GM21717 (cell line): ENCODE data around the gene ZNF311.

ENCODE experiments used
- ATAC-seq: cut with Tn5 transposase; IDR thresholded peaks from one replicate; pipeline ENCODE4 v1.9.1; 2021; ENCODE audit warnings: mild to moderate bottlenecking, moderate library complexity; ENCODE audit not compliant: unreplicated experiment

The ZNF311 gene

DNA sequence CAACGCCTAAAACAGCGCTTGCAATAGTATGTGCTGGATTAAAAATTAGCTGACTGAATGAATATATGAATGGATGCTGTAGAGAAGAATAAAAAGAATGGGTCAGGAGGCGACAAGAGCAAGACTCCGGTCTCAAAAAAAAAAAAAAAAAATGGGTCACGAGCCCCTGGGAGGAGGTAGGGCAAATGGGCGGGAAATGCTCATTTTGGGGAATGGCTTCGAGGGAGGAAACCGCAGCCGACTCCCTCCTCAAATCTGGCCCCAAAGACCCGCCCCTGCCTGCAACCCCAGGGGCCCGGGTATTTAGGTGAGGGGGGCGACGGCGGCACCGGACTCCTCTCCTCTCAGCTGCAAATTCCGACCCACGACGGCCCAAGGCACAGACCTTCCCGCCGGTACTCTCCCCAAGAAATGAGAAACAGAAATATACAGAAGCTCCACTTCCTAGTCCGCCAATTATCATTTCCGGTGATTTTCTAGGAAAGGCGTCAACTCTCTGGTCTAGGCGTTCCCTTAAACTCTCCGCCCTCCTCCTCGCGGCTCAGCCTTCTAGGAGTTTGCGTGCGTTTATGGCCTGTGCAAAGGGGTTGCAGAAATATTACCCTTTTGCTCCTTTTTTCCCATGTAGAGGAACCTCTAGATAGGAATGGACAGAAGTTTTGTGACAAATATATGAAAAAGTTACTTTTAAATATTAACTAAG lies at the start of gene ZNF311:
Gene ZNF311 (minus strand): TSS at position 133 of the 703 bp plus-strand sequence. CDS start 1,361 bp downstream, outside the sequence.
- no peak for ATAC-seq

DNA sequence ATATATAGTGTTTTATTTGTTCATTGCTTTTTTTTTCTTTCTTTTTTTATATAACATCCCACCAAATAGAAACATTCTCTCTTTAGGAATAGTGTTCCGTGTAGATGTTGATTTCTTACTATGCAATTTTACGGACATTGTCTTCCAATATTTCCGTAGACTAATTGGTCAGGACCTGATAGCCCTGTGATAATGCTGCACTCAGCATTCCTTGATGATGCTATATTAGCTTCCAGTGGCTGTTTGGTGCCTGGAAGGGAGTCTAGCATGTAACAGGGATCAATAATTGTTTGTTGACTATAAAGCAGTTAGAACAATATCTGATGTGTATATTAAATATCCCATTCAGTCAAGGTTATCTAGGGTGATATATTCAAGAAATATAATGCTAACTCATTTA lies 46.6 kb upstream of the ZNF311 start:
- no peak for ATAC-seq

DNA sequence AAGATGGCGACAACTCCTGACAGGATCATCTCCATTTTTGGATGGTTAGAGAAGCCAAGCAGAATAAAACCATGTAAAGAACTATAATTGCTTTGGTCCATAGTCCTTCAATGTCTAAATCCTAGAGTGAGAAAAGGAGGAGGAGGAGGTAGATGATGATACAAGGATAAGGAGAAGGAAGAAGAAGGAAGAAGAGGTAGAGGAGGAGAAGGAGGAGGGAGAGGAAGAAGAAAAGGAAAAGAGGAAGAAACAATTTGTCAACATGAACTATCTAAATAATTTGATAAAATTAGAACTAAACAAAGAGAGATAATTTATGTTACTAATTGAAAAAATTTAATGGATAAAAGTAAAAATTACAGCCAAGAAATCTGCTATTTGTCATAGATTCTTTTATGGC lies 40.0 kb upstream of the ZNF311 start, which contains the start of gene OR2W1:
Gene OR2W1 (minus strand): TSS at position 101 of the 400 bp plus-strand sequence. CDS start 0 bp downstream, at position 101.
- ATAC-seq: no peak

DNA sequence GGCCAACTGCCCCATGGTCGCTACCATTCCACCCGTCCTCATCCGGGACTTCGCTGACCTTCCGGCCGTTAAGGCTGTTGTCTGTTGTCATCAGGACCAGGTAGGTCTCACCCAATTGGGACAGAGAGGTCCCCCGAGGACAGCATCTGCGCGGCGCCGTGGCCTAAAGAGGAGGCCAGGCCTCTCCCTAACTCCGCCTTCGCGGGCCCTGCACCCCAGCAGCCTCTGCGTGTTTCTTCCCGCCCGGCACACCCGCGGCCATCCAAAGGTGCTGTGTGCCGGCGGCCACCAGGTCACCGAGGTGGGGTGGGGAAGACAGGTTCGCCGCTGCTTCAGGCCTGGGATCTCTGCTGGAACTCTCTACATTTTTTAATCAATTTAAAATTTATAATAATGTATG lies 30.8 kb upstream of the ZNF311 start:
- no peak for ATAC-seq

DNA sequence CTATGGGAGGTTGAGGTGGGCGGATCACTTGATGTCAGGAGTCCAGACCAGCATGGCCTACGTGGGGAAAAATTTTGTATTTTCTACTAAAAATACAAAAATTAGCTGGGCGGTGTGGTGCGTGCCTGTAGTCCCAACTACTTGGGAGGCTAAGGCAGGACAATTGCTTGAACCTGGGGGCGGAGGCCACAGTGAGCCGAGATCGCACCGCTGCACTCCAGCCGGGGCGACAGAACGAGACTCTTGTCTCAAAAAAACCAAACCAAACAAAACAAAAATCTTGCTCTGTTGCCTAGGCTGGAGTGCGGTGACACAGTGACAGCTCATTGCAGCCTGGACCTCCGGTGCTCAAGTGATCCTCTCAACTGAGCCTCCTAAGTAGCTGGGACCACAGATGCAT lies 23.7 kb upstream of the ZNF311 start:
- ATAC-seq: no peak

DNA sequence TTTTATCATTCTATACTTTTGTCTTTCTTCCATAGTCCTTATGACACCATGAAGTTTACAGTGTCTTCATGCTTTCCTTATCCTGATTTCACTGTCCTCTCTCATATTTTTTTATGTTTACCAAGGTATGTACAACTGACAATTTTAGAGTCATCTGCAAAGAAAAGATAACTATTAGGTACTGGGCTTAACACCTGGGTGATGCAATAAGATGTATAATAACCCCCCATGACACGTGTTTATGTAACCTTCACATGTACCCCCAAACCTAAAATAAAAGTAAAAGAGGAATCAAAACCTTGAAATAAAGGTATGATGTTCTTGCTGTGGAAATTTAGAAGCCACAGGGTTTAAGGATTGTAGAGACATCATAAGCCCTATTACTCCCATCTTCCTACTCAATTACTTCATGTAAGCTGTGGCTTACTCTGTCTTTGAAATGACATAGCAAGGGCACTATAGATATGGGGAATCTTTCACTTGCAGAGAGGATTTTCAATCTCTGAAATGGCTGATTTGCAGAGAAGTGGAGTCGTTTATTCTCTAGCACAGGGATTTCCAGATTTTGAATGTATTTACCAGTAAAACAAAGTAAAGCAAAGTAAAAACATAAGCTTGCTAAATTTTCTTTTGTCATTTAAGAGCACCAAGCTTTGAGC lies 20.9 kb upstream of the ZNF311 start:
- ATAC-seq: no peak

DNA sequence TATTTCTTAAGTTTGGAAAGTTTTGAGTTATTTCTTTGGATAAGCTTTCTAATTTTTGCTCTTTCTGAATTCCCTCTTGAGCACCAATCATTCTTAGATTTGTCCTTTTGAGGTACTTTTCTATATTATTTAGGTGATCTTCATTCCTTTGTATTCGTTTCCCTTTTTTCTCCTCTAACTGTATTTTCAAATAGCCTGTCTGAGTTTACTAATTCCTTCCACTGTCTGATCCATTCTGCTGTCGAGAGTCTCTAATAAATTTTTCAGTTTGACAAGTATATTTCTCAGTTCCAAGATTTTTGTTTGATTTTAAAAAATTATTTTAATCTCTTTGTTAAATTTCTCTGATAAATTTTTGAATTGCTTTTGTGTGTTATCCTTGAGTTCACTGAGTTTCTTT lies 16.3 kb upstream of the ZNF311 start:
- no peak for ATAC-seq

DNA sequence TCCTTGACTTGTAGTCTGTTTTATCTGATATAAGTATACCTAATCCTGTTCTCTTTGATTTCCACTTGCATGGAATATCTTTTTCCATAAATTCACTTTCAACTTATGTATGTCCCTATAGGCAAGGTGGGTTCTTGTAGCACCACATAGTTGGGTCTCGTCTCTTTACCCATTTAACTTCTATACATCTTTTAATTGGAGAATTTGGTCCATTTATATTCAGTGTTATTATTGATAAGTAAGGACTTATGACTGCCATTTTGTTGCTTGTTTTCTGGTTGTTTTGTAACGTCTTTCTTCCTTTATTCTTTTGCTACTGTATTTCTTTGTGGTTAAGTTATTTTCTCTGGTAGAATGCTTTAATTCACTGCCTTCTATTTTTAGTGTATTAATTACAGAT lies 14.5 kb upstream of the ZNF311 start:
- no peak for ATAC-seq

DNA sequence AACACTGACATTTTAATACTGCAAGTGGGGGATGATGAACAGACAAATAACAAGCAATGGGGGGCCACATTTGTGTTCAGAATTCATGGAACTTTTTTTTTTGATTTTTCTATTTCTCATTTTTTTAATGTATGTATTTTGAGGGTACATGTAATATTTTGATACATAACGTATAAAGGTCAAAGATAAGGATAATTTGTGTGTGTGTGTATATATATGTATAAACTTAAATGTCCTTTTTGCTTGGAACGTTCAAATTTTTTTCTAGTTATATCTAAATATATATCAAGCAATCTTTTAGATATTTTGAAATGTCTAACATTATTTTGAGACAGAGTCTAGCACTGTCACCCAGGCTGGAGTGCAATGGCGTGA lies 12.3 kb upstream of the ZNF311 start:
- ATAC-seq: no peak

DNA sequence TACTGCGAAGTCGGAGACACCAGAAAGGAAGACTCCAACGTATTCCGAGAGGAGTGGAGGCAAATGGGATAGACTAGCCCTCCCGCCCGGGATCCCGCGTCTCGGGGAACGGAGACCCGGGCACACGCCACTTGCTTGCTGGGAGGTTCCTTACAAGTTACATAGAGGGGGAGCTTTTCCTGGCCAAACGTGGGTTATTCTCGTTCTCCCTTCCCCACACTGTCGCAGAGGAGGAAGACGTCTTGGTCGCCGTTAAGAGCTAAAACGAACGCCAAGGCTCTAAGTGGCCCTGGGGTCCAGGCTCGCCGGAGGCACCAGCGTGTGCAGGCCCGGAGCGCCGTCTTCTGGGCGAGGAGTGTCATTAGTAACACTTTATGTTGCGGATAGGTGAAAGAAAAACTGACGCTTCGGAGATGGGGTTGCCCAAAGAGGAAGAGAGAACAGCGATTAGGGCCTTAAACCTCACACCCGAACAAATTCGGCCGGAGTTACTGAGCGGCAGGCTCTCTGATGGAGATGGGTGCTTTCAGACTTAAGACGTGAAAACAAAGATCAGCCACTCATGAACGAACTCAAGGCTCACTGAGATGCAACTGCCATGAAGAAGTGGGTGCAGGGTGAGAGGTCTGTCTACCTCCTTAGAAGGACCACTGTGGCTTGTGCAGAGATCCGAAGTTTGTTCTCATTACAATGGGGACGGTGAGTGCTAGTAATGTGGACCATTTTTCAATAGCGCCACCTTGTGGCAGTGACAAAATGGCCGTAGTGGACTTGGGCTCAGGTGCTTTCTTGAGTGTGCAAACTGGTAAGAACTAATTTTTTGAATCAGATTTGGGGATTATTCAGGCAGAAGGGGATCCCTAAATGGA lies 11.7 kb upstream of the ZNF311 start:
- peak; percentile 86 for ATAC-seq

DNA sequence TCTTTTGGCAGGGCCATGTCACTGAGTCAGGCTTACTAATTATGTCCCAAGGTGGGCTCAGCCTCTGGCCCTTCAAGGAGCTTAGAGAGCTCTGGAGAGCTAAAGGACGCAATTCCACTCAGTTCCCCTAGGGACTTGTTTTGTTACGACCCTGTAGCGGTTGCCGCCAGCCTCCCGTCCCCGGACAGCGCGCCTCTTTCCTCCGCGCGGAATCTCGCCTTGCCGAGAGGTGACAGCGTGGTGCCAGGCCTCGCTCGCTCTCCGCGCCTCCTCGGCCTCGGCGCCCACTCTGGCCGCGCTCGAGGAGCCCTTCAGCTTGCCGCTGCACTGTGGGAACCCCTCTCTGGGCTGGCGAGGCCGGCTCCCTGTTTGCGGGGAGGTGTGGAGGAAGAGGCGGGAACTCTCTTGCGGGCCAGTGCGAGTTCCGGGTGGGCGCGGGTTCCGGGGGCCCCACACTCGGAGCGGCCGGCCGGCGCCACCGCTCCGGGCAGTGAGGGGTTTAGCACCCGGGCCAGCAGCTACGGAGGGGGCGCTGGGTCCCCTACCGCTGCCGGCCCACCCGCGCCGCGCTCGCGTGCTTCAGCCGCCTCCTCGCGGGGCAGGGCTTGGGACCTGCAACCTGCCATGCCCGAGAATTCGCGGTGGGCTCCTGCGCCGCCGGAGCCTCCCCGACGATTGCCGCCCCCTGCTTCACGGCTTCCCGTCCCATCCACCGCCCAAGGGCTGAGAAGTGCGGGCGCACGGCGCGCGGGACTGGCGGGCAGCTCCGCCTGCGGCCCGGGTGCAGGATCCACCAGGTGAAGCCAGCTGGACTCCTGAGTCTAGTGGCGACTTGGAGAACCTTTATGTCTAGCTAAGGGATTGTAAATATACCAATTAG lies 9.9 kb upstream of the ZNF311 start:
- no peak for ATAC-seq

DNA sequence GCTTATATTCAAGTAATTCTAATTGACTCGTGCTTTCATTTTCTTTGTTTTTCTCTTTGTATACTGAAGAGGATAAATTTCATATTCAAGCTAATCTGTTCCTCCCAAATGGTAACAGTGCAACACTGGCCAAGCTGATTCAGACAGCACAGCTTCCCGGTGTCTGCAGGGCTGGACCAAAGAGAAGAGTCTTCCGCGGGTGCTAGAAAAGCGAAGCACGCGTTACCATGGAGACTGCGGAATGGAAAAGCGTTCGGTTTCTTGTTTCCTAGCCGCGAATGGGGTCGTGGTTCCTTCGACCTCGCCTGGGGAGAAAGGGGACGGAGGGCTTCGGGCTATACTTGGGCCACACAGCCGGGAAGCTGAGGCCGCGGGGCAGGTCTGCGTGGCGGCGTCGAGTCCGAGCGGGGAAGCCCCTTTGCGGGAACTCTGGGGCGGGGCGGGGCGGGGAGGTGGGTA lies 6.2 kb upstream of the ZNF311 start:
- no peak for ATAC-seq

DNA sequence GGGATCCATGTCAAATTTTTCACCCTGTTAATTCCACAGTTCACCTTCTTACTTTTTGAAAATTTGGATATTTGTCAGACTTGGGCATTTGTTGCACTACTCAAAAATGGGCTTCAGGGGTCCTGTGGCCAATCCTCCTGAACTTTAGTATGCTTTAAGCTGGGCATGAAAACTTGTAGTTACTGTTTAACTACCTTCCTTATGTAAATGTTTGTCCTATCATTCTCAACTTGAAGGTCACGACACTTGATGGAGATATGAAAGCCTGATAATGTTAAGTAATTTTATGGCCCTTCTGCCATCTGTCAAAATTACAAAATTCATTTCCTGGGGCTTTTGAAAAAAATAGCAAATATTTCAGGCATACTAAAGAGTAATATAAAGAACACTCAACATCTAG lies 4.2 kb upstream of the ZNF311 start:
- no peak for ATAC-seq

DNA sequence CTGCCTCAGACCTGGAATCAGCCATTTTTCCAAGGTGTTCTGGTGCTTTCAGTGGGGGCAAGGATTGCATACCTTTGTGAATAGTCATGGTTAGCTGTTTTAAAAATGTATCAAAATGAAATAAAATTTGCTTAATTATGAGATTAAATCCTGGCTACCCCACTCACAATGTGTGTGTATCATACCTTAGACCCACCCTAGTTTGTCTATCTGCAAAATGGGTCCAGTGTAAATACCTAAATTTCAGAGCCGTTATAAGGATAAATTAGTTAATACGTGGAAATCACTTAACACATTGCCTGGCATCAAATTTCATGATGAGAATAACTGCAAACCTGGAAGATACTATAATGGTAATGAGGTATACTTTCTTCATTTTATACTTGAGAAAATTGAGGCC lies 3.0 kb upstream of the ZNF311 start:
- ATAC-seq: no peak

DNA sequence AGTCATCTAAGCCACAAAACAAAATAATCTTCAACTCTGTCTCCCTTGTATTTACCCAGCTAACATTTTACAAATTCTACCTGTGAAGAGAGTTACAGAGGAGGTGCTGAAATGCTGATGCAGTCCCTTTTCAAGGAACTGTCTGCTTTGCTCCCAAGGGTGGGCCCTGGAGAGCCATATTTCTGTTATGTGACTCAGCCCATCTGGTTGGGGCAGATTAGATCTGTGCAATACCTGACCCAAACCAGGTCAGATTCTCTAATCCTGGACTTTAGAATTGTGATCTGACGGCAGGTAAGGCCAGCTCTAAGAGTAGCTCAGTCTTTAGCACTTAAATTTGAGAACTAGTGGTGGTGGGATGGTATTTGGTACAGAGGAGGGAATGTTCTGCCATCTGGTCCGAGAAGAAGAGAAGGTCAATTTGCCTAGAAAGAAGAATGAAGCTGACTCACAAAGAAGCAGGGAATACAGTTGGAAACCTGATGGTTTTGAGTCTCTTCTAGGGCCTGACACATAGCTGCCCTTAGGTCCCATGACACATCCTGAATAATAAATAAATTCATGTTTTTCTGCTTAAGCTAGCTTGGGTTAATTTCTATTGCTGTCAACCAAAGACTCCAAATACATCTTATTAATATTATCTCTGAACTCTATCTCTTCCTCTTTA lies 8.1 kb downstream of the ZNF311 start:
- ATAC-seq: no peak

DNA sequence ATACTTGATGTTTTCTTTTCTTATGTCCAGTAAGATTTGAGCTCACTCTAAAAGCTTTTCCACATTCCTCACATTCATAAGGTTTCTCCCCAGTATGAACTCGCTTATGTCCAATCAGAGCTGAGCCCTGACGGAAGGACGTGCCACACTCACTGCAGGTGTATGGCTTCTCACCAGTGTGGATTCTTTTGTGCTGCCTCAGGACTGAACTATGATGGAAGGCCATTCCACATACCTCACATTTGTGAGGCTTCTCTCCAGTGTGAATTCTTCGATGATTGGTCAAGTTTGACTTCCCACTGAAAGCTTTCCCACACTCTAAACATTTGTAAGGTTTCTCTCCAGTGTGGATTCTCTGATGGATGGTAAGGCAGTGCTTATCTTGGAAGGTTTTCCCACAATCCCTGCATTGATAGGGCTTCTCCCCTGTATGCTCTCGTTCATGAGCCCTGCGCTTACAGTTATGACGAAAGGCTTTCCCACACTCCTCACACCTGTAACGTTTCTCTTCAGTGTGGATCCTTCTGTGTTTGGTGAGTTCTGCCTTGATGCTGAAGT lies 9.9 kb downstream of the ZNF311 start:
- ATAC-seq: no peak

DNA sequence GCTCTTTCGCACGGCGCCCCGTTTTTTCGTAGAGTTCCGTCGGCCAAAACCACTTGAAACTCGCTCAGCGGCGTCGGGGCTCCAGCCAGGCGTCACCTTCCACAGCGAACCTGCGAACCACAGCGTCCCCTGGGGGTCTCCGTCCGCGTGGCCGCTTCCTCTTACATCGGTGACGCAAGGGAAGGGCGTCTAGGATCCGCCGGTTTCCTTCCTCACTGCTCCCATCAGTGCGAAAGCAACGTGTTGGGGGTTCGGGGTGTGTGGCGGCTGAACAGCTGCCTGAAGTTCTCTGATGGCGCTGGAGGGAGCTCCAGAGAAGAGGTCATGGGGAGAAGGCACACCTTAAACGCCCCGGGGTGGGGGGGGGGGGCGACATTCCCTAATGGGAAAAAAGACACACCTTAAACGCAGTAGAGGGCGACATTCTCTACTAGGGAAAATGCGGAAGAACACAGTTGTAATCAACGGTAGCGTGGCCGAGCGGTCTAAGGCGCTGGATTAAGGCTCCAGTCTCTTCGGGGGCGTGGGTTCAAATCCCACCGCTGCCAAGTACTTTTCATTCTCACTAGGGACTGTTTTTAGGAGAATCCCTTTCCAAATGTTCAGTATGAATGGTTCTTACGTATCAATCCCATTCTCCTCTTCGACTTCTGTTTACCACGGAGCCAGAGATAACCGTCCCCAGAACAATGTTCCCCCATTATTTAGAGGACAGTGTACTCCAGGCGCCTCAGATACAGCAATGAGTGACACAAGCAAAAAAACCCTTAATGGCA lies 16.4 kb downstream of the ZNF311 start:
- no peak for ATAC-seq

DNA sequence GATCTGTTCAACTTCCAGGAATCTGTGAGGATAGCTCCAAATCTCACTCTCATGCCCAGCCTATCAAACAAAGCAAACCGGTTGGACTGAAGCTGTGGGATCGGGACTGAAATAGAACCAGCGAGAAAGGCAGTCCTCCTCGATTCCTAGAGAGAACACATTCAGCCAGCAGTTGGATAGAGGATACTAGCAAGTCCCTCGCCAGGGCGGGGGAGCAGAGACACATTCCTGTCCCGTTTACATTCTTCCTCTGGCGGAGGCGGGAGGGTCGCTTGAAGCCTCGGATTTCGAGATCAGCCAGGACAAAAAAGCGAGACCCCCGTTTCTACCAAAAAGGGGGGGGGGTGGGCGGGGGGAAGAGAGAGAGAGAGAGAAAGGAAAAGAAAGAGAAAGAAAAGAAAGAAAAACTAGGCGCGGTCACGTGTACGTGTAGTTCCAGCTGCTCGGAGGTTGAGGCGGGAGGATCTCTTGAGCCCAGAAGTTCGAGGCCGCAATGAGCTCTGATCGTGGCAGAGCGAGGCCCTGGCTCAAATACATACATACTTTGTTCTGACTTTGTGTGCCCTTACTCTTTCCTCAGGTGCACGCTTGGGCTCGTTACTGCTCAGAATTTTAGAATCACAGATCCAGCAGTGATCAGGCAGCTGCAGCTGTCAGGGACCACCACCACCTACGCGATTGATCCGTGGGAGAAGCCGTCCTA lies 19.5 kb downstream of the ZNF311 start:
- no peak for ATAC-seq
